ENCODE measurements around the gene SLC1A7. TPM values are rescaled to one million over a fixed set of nuclear protein-coding genes. Genes with fewer than 3 reads are reported as not detected.

The SLC1A7 gene
- total and polyA plus RNA-seq, 8 donors, result 0.08 to 0.45 (median 0.29) TPM; not detected in 5

GRCh38 chr1:53166366-53166765 lies 23.9 kb upstream of the SLC1A7 start:
- intact Hi-C loops (cut with DNase I; ENCODE audit: low total_unique reads), result no loop called here
- WGBS, 5 donors, result 73 to 88% (median 83%) methylated on average over 6 of the region's 6 CpGs
- no peak for DNase-seq
- Histone ChIP-seq H3K4me1 (no peaks in the 10 kb centered on the region), H3K27me3 (no peaks in the 10 kb centered on the region), H3K27ac (no peak overlapping the region), H3K36me3 (no peaks in the 10 kb centered on the region), H3K9me3 (peaks cover 0 to 3% (median 0%) of the 10 kb centered on the region in 4 donors), H3K4me3 (no peak overlapping the region)
- TF ChIP-seq POLR2A (IDR thresholded peaks at IDR 0.05) (no peak), EP300 (IDR thresholded peaks at IDR 0.05) (no peak), POLR2AphosphoS5 (IDR thresholded peaks at IDR 0.05) (no peak)
- TF ChIP-seq, protein P1, sequence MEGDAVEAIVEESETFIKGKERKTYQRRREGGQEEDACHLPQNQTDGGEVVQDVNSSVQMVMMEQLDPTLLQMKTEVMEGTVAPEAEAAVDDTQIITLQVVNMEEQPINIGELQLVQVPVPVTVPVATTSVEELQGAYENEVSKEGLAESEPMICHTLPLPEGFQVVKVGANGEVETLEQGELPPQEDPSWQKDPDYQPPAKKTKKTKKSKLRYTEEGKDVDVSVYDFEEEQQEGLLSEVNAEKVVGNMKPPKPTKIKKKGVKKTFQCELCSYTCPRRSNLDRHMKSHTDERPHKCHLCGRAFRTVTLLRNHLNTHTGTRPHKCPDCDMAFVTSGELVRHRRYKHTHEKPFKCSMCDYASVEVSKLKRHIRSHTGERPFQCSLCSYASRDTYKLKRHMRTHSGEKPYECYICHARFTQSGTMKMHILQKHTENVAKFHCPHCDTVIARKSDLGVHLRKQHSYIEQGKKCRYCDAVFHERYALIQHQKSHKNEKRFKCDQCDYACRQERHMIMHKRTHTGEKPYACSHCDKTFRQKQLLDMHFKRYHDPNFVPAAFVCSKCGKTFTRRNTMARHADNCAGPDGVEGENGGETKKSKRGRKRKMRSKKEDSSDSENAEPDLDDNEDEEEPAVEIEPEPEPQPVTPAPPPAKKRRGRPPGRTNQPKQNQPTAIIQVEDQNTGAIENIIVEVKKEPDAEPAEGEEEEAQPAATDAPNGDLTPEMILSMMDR (IDR thresholded peaks at IDR 0.05), result no peak

DNA sequence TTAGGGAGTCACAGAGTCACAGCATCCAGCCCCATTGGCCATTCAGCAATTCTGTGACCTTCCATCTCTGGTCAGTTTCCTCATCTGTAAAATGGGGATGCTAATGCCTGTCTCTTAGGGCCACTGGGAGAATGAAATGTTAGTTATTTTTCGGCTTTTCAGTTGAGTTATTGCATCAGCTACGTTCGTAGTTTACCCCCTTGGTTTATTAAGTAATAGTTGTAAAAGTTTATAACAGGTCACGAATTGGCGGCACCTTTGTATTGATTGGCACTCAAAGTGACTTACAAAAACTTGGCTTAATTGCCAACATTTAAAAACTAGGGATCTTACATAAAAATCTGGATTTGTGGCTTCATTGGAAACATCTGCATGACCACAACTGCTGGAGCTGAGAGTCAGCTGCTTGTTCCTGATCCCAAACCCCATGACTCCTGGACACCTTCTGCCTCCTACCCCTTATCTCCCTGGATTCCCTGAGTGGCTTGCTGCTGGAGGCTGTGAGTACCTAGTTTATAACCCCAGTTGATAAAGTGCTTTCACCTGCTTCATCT lies 23.0 kb upstream of the SLC1A7 start:
- TF ChIP-seq, protein P1 (IDR thresholded peaks at IDR 0.05), result no peak
- no peak for TF ChIP-seq POLR2A (IDR thresholded peaks at IDR 0.05)
- TF ChIP-seq POLR2AphosphoS5 (IDR thresholded peaks at IDR 0.05), result no peak
- TF ChIP-seq EP300 (IDR thresholded peaks at IDR 0.05), result no peak
- no peaks in the 10 kb centered on the region for H3K27me3 ChIP-seq
- peaks cover 0 to 3% (median 0%) of the 10 kb centered on the region in 4 donors for H3K9me3 ChIP-seq
- no peak for DNase-seq
- 82 to 90% (median 84%) methylated on average over 5 of the region's 5 CpGs for whole genome bisulfite sequencing, 5 donors
- no peak overlapping the region for H3K4me3 ChIP-seq
- H3K4me1 ChIP-seq, result no peaks in the 10 kb centered on the region
- no peak overlapping the region for H3K27ac ChIP-seq
- intact Hi-C loops (cut with DNase I; ENCODE audit: low total_unique reads), result no loop called here
- no peaks in the 10 kb centered on the region for H3K36me3 ChIP-seq

GRCh38 chr1:53163291-53163768 lies 20.9 kb upstream of the SLC1A7 start:
- Histone ChIP-seq H3K36me3 (no peaks in the 10 kb centered on the region), H3K9me3 (peaks cover 0 to 3% (median 0%) of the 10 kb centered on the region in 4 donors), H3K27ac (no peak overlapping the region), H3K4me3 (no peak overlapping the region), H3K4me1 (no peaks in the 10 kb centered on the region), H3K27me3 (no peaks in the 10 kb centered on the region)
- TF ChIP-seq POLR2AphosphoS5 (IDR thresholded peaks at IDR 0.05) (no peak), EP300 (IDR thresholded peaks at IDR 0.05) (no peak), POLR2A (IDR thresholded peaks at IDR 0.05) (no peak)
- TF ChIP-seq, protein P1 (IDR thresholded peaks at IDR 0.05), result no peak
- intact Hi-C loops (cut with DNase I; ENCODE audit: low total_unique reads), result no loop called here
- no peak for DNase-seq
- WGBS, 5 donors, result 78 to 88% (median 83%) methylated on average over 10 of the region's 10 CpGs

DNA sequence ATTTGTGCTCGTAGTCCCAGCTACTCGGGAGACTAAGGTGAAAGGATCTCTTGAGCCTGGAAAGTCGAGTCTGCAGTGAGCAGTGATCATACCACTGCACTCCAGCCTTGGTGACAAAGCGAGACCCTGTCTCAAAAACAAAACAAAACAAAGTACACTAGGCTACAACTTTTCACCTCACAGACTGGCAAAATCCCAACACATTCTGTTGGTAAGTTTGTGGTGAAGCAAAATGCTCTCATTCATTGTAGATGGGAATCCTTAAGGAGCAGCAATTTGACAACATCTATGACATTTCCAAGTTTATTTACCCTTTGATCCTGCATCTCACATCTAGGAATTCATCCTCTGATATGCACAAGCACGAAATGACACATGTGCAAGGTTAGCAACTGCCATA lies 20.2 kb upstream of the SLC1A7 start:
- TF ChIP-seq POLR2A (IDR thresholded peaks at IDR 0.05) (no peak), POLR2AphosphoS5 (IDR thresholded peaks at IDR 0.05) (no peak), EP300 (IDR thresholded peaks at IDR 0.05) (no peak)
- TF ChIP-seq, protein P1 (IDR thresholded peaks at IDR 0.05), result no peak
- WGBS, 5 donors, result 74 to 82% (median 79%) methylated on average over 5 of the region's 5 CpGs
- Histone ChIP-seq H3K4me3 (no peak overlapping the region), H3K9me3 (peaks cover 0 to 3% (median 0%) of the 10 kb centered on the region in 4 donors), H3K36me3 (no peaks in the 10 kb centered on the region), H3K27me3 (no peaks in the 10 kb centered on the region), H3K4me1 (no peaks in the 10 kb centered on the region), H3K27ac (no peak overlapping the region)
- DNase-seq, result no peak
- intact Hi-C loops (cut with DNase I; ENCODE audit: low total_unique reads), result no loop called here

Measured in stomach (tissue), 9 donors.